SK-N-SH (cell line): ENCODE results near the gene MICU2.

Experiments used
- MXI1 ChIP-seq: IDR thresholded peaks from 2 replicates; pipeline ENCODE4 v1.6.1; 2012; ENCODE audit warnings: mild to moderate bottlenecking, low read depth, low read length, improper control_type of control experiment
- POLR2AphosphoS5 ChIP-seq: IDR thresholded peaks from 2 replicates; pipeline ENCODE4 v1.6.1; 2012; ENCODE audit warnings: low read depth, low read length
- RAD21 ChIP-seq: IDR thresholded peaks from 2 replicates; pipeline ENCODE4 v1.6.1; 2012; ENCODE audit warnings: mild to moderate bottlenecking, low read length
- RFX5 ChIP-seq: IDR thresholded peaks from 2 replicates; pipeline ENCODE4 v1.6.1; 2012; ENCODE audit warnings: mild to moderate bottlenecking, improper control_type of control experiment, low read length
- SMC3 ChIP-seq: IDR thresholded peaks from 2 replicates; pipeline ENCODE4 v1.6.1; 2012; ENCODE audit warnings: low read depth, low read length, improper control_type of control experiment
- TAF1 ChIP-seq: IDR thresholded peaks from 2 replicates; pipeline ENCODE4 v1.6.1; 2012; ENCODE audit warnings: low read depth, mild to moderate bottlenecking, low read length, moderate library complexity, borderline replicate concordance
- TF ChIP-seq, protein P1 (sequence below): IDR thresholded peaks from 2 replicates; pipeline ENCODE4 v1.4.0; 2012; ENCODE audit warnings: low read depth
- TF ChIP-seq, protein P2 (sequence below): fragments of 200-600 bp; sonication (generic); IDR thresholded peaks from 2 replicates; pipeline ENCODE4 v1.6.1; 2017; ENCODE audit warnings: antibody characterized with exemption, mild to moderate bottlenecking, moderate library complexity
- TF ChIP-seq, protein P3 (sequence below): IDR thresholded peaks from 2 replicates; pipeline ENCODE4 v1.6.1; 2012; ENCODE audit warnings: mild to moderate bottlenecking, low read depth, low read length, moderate library complexity

DNA sequence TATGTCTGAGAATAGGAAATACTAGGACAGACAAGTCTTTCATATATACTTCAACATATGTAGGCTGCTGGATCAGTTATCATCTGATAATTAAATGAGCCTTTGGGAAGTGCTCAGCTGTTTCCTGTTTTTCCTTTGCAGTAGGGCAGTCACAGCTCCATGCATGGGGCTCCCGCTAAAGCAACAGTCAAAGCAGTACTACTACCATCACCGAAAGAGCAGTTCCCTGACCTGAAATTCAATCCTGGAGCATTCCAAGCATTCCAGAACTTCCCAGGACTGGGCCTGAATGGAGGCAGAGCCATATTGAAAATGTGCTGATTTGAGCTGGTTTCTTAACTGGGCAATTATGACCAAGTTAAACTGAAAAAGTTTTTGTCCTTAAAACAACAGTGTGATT is 20.5 kb downstream of the MICU2 start:
- TF ChIP-seq, protein P1, sequence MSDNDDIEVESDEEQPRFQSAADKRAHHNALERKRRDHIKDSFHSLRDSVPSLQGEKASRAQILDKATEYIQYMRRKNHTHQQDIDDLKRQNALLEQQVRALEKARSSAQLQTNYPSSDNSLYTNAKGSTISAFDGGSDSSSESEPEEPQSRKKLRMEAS = no peak
- TF ChIP-seq POLR2AphosphoS5 (no peak), RFX5 (no peak), MXI1 (no peak), SMC3 (no peak), RAD21 (no peak), TAF1 (no peak)
- TF ChIP-seq, protein P2, sequence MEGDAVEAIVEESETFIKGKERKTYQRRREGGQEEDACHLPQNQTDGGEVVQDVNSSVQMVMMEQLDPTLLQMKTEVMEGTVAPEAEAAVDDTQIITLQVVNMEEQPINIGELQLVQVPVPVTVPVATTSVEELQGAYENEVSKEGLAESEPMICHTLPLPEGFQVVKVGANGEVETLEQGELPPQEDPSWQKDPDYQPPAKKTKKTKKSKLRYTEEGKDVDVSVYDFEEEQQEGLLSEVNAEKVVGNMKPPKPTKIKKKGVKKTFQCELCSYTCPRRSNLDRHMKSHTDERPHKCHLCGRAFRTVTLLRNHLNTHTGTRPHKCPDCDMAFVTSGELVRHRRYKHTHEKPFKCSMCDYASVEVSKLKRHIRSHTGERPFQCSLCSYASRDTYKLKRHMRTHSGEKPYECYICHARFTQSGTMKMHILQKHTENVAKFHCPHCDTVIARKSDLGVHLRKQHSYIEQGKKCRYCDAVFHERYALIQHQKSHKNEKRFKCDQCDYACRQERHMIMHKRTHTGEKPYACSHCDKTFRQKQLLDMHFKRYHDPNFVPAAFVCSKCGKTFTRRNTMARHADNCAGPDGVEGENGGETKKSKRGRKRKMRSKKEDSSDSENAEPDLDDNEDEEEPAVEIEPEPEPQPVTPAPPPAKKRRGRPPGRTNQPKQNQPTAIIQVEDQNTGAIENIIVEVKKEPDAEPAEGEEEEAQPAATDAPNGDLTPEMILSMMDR = no peak
- TF ChIP-seq, protein P3, sequence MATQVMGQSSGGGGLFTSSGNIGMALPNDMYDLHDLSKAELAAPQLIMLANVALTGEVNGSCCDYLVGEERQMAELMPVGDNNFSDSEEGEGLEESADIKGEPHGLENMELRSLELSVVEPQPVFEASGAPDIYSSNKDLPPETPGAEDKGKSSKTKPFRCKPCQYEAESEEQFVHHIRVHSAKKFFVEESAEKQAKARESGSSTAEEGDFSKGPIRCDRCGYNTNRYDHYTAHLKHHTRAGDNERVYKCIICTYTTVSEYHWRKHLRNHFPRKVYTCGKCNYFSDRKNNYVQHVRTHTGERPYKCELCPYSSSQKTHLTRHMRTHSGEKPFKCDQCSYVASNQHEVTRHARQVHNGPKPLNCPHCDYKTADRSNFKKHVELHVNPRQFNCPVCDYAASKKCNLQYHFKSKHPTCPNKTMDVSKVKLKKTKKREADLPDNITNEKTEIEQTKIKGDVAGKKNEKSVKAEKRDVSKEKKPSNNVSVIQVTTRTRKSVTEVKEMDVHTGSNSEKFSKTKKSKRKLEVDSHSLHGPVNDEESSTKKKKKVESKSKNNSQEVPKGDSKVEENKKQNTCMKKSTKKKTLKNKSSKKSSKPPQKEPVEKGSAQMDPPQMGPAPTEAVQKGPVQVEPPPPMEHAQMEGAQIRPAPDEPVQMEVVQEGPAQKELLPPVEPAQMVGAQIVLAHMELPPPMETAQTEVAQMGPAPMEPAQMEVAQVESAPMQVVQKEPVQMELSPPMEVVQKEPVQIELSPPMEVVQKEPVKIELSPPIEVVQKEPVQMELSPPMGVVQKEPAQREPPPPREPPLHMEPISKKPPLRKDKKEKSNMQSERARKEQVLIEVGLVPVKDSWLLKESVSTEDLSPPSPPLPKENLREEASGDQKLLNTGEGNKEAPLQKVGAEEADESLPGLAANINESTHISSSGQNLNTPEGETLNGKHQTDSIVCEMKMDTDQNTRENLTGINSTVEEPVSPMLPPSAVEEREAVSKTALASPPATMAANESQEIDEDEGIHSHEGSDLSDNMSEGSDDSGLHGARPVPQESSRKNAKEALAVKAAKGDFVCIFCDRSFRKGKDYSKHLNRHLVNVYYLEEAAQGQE = no peak
